ENCODE measurements around the gene DNAJC9.

DNAJC9 gene

DNA sequence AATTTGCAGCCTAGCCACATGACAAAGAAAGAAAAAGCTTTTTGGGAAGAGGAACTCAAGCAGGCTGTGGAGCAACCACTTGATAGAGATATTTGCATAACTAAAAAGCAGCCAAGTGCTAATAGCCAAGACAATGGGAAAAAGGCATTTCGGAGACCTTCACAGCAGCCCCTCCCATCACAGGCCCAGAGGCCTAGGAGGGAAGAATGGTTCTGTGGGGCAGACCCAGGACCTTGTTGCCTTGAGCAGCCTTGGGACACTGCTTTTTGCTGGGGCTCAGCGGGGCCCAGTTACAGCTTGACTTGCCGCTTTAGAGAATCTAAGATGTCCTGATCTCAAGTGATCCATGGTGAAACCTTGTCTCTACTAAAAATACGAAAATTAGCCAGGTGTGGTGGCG, 40.7 kb downstream of the DNAJC9 start:
- no peak overlapping the region for H2AFZ ChIP-seq (ENCODE audit: low read depth, low read length)
- peaks cover 14% of the 10 kb centered on the region; the same call in 1 of the 2 replicates for H3K36me3 ChIP-seq (ENCODE audit: insufficient read depth, low read length)
- H3K4me3 ChIP-seq (ENCODE audit: low read depth in 1 of 2, low read length in 2 of 2) = no peak overlapping the region
- DNase-seq (no peak), ATAC-seq (ENCODE audit: insufficient read depth, low read depth) (no peak)
- H3K4me2 ChIP-seq (ENCODE audit: insufficient read depth, low read length) = no peak overlapping the region
- H3K9ac ChIP-seq (ENCODE audit: low read depth, low read length) = no peak overlapping the region
- no peak for TF ChIP-seq EZH2 (IDR thresholded peaks at IDR 0.05; ENCODE audit: borderline replicate concordance, low read depth, low read length, severe bottlenecking)
- TF ChIP-seq, protein P1, sequence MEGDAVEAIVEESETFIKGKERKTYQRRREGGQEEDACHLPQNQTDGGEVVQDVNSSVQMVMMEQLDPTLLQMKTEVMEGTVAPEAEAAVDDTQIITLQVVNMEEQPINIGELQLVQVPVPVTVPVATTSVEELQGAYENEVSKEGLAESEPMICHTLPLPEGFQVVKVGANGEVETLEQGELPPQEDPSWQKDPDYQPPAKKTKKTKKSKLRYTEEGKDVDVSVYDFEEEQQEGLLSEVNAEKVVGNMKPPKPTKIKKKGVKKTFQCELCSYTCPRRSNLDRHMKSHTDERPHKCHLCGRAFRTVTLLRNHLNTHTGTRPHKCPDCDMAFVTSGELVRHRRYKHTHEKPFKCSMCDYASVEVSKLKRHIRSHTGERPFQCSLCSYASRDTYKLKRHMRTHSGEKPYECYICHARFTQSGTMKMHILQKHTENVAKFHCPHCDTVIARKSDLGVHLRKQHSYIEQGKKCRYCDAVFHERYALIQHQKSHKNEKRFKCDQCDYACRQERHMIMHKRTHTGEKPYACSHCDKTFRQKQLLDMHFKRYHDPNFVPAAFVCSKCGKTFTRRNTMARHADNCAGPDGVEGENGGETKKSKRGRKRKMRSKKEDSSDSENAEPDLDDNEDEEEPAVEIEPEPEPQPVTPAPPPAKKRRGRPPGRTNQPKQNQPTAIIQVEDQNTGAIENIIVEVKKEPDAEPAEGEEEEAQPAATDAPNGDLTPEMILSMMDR (IDR thresholded peaks at IDR 0.05; ENCODE audit: borderline replicate concordance, extremely low read depth, low read length, poor library complexity, severe bottlenecking) = no peak
- no peaks in the 10 kb centered on the region for H3K27me3 ChIP-seq (ENCODE audit: insufficient read depth, low read length, poor library complexity)
- H3K4me1 ChIP-seq (ENCODE audit: insufficient read depth, low read length) = no peaks in the 10 kb centered on the region
- H3K27ac ChIP-seq (ENCODE audit: low read length) = no peak overlapping the region
- H3K79me2 ChIP-seq (ENCODE audit: insufficient read depth, low read length) = no peaks in the 10 kb centered on the region
- no peaks in the 10 kb centered on the region for H3K9me3 ChIP-seq (ENCODE audit: insufficient read depth, low read length, severe bottlenecking)
- no peaks in the 10 kb centered on the region for H4K20me1 ChIP-seq (ENCODE audit: insufficient read depth, low read length)

- no peak overlapping the region for H3K4me3 ChIP-seq (ENCODE audit: low read depth in 1 of 2, low read length in 2 of 2)
- no peak overlapping the region for H2AFZ ChIP-seq (ENCODE audit: low read depth, low read length)
- no peaks in the 10 kb centered on the region for H3K4me1 ChIP-seq (ENCODE audit: insufficient read depth, low read length)
- H3K27ac ChIP-seq (ENCODE audit: low read length) = no peak overlapping the region
- H3K79me2 ChIP-seq (ENCODE audit: insufficient read depth, low read length) = no peaks in the 10 kb centered on the region
- H3K4me2 ChIP-seq (ENCODE audit: insufficient read depth, low read length) = no peak overlapping the region
- peaks cover 13% of the 10 kb centered on the region; the same call in 1 of the 2 replicates for H3K36me3 ChIP-seq (ENCODE audit: insufficient read depth, low read length)
- DNase-seq (no peak), ATAC-seq (ENCODE audit: insufficient read depth, low read depth) (no peak)
- H3K27me3 ChIP-seq (ENCODE audit: insufficient read depth, low read length, poor library complexity) = no peaks in the 10 kb centered on the region
- H3K9me3 ChIP-seq (ENCODE audit: insufficient read depth, low read length, severe bottlenecking) = no peaks in the 10 kb centered on the region
- no peak for TF ChIP-seq EZH2 (IDR thresholded peaks at IDR 0.05; ENCODE audit: borderline replicate concordance, low read depth, low read length, severe bottlenecking)
- TF ChIP-seq, protein P1 (IDR thresholded peaks at IDR 0.05; ENCODE audit: borderline replicate concordance, extremely low read depth, low read length, poor library complexity, severe bottlenecking) = no peak
- no peak overlapping the region for H3K9ac ChIP-seq (ENCODE audit: low read depth, low read length)
- H4K20me1 ChIP-seq (ENCODE audit: insufficient read depth, low read length) = no peaks in the 10 kb centered on the region
Observed at GRCh38 chr10:73205890-73206289, 41.2 kb downstream of the DNAJC9 start.

DNA sequence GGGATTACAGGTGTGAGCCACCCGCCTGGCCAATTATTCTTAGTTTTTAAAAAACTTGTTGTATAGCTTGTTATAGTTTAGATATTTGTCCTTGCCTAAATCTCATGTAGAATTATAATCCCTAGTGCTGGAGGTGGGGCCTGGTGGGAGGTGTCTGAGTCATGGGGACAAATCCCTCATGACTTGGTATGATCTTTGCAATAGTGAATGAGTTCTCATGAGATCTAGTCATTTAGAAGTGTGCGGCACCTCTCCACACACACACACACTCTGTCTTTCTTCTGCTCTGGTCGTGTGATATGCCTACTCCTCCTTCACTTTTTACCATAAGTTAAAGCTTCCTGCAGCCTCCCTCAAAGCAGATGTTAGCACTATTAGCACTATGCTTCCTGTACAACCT, 42.0 kb downstream of the DNAJC9 start:
- H3K9ac ChIP-seq (ENCODE audit: low read depth, low read length) = no peak overlapping the region
- no peak for ATAC-seq (ENCODE audit: insufficient read depth, low read depth)
- TF ChIP-seq, protein P1 (IDR thresholded peaks at IDR 0.05; ENCODE audit: borderline replicate concordance, extremely low read depth, low read length, poor library complexity, severe bottlenecking) = no peak
- no peak for TF ChIP-seq EZH2 (IDR thresholded peaks at IDR 0.05; ENCODE audit: borderline replicate concordance, low read depth, low read length, severe bottlenecking)
- no peak for DNase-seq
- no peaks in the 10 kb centered on the region for H3K79me2 ChIP-seq (ENCODE audit: insufficient read depth, low read length)
- H3K27me3 ChIP-seq (ENCODE audit: insufficient read depth, low read length, poor library complexity) = no peaks in the 10 kb centered on the region
- H3K27ac ChIP-seq (ENCODE audit: low read length) = no peak overlapping the region
- H2AFZ ChIP-seq (ENCODE audit: low read depth, low read length) = no peak overlapping the region
- H3K4me2 ChIP-seq (ENCODE audit: insufficient read depth, low read length) = no peak overlapping the region
- no peaks in the 10 kb centered on the region for H4K20me1 ChIP-seq (ENCODE audit: insufficient read depth, low read length)
- peaks cover 5% of the 10 kb centered on the region; the same call in 1 of the 2 replicates for H3K36me3 ChIP-seq (ENCODE audit: insufficient read depth, low read length)
- no peaks in the 10 kb centered on the region for H3K9me3 ChIP-seq (ENCODE audit: insufficient read depth, low read length, severe bottlenecking)
- H3K4me3 ChIP-seq (ENCODE audit: low read depth in 1 of 2, low read length in 2 of 2) = no peak overlapping the region
- H3K4me1 ChIP-seq (ENCODE audit: insufficient read depth, low read length) = no peaks in the 10 kb centered on the region

Data from DND-41 (cell line).